Right kidney (tissue), 1 donor: Measurements from ENCODE around the gene ZNF423.
"Not testable (repeated sequence)": the region's sequence is repeated elsewhere in the genome, so short reads cannot be mapped to it uniquely, and the experiment has no call there.

ENCODE experiments used
- DNase-seq: peaks from one replicate; pipeline ENCODE4 v3.0.0-alpha.2; 2016

ZNF423 gene

DNA sequence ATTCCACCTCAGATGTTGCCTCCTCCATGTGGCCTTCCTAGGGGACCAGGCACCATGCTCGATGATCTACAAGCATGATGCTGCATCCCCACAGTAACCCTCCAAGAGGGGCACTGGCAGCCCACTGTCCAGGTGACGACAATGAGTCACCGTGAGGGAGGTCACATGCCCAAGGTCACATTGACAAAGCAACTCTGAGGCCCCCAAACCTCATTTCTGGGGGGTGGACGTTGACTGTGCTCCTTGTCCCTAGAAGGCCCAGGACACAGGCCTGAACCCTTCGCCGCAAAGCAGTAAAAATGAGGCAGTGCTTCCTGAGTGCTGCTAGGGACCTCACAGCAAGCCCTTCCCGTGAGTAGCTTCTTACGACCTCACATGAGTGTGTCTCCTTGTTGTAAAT, 345.8 kb downstream of the ZNF423 start:
- DNase-seq: no peak

DNA sequence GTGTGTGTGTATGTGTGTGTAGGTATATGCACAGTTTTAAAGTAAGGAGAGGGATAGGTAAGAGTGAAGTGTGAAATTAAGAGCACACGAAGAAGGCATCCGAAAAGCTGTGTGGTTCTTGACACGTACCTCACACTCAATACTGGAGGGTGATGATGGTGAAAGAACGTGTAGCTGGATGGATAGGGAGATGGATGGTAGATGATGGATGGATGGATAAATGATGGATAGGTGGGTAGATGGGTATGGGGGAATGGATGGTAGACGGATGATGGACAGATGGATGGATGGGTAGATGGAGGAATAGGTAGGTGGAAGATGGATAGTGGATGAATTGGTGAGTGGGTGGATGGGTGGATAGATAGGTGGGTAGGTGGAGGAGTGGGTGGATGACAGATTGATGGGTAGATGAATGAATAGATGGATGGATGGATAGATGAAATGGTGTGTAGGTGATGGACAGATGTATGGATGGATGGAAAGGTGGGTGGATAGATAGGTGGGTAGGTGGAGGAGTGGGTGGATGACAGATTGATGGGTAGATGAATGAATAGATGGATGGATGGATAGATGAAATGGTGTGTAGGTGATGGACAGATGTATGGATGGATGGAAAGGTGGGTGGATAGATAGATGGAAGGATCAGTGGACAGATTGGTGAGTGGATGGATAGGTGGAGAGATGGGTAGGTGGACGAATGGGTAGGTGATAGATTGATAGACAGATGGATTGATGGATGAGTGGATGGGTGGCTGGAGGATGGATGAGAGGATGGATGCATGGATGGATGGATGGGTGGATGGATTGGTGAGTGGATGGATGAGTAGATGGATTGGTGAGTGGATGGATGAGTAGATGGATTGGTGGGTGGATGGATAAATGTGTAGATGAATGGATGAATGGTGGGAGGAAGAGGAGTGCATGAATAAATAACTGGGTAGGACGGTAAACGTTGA, 349.6 kb downstream of the ZNF423 start:
- not testable (repeated sequence) for DNase-seq

DNA sequence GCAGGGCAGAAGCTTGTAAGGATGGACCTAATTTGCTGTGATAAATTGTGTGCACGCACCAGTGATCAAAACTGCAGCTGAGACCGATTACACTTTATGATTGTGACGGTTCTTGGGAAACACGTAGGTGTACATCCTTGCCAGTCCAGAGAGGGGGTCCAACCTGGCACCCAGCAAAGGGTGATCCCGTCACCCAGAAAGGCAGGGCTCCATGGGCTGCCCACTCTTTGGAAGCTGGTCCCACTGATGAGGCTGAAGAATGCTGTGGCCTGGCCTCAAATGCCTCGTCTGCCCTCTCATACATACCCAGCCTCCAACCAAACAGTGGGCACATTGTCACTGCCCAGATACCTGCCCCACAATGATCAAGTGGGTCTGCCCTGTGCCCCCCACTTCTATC, 350.4 kb downstream of the ZNF423 start:
- no peak for DNase-seq

DNA sequence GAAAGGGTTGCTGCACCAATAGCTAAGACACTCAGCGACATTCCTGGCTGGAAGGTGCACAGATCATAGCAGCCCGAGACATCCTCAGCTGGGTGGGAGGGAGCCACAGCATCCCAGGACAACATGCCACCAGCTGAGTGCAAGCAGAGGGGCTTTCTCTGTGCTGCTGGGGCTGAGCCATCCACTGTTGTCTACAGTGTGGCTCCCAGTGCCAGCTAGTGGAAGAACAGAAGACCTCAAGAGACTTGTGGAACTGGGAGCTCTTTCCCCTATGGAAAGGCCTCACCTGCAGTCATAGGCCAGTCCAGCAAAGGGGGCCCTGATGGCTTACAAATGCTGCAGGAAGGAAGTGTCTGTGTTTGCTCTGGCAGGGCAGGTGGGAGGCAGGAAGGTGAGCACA, 351.3 kb downstream of the ZNF423 start:
- DNase-seq: no peak

DNA sequence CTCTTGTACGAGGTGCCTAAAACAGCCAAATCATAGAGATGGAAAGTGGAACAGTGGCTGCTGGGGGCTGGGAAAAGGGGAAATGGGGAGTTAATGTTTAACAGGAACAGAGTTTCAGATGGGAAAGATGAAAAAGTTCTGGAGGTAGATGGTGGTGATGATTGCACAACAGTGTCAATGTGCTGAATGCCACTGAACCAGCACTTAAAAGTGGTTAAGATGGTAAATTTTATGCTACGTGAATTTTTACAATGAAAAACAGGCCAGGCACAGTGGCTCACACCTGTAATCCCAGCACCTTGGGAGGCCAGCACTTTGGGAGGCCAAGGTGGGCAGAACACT, 351.9 kb downstream of the ZNF423 start:
- no peak for DNase-seq

DNA sequence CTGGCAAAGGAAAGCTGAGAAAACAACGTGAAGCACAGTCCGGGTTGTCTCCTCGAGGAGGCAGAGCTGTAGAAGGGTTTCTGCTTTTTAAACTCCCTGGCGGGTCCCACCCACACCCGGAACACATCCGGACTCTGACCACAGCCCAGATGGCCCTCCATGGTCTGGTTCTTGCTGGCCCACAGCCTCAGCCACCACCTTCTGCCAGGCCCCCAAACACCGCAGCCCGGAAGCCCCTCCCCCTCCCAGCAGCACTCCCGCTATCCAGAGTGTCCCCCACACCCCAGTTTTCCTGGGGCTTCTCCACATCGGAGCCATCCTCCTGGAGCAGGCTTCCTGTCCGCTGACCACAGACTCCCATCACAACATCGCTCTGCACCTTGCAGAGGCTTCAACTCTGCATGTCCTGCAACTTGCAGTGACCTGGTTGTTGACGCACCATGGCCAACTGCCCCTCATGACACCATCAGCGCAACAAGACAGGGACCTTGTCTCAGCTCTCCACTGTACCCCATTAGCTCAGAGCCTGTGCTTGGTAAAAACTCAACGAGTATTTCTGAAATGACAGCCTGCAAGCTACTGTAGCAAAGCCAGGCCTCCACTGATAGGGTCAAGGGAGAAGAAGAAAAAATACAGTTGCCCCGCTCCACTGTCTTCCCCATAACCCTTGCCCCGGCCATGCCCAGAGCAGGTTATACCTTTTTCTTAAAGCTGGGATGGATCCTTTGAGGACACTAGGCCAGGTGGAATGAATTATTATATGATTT, 352.5 kb downstream of the ZNF423 start:
- no peak for DNase-seq

DNA sequence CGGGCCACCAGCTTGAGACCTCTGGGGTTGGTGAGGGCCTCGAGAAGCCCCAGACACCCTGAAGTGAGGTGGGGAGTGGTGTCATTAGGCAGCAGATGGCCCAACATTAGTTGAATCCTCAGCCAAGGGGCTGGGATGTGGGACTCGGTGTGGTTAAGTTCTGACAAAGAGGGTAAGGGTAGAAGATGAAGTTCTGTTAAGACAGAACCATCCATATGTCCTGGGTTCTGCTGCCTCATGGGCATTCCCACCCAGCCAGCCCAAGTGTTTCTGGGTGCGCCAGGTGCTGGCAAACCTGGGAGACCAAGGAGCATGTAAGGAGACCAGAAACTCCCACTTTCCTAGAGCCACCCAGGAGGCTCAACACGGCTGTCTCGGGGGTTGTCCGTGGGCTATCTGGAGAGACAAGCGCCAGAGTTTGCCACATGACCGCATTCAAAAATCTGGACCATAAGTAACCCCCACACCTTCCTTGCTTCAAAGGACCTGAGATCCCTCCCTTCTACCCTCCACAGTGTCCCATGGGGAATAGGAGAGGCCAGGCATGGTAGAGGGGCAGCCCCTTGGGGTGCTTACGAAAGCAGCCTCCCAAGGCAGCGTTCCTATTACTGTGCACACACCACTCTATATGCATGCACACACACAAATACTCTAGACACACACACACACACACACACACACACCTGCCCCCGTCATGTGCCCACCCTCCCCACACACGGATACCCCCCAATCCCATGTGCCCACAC, 353.6 kb downstream of the ZNF423 start:
- no peak for DNase-seq

DNA sequence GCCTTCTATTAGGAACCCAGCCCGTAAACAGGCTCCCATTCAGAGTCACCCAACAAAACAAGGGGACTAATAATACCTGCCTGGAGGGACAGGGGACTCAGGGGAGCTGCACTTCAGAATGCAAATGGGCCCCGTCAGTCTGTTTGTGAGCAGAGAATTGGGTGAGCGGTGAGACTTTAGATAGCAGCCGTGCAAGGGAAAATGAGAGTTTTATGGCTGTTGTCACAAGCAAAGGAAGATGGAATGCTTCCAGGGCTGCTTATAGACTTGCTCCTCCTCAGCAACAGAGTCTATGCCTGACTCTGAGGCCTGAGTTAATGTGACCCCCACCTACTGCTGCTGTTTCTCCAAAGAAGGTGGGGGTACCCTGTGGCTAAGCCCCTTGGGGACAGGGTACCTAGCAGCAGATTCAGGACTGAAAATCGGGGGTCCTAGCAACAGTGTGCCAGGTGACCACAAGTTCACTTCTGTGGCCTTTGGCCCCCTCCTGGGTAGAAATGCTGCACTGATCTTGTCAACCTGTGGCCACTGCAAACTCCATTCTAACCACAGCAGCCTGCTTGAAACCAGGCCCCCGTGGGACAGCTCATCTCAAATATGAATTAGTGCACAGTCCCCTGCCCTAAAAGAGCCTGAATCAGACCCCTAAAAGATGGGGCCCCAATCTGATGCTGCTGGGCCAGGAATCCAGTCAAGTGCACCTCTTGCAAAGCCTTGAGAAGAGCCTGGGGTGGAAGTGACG, 355.9 kb downstream of the ZNF423 start:
- DNase-seq: no peak

DNA sequence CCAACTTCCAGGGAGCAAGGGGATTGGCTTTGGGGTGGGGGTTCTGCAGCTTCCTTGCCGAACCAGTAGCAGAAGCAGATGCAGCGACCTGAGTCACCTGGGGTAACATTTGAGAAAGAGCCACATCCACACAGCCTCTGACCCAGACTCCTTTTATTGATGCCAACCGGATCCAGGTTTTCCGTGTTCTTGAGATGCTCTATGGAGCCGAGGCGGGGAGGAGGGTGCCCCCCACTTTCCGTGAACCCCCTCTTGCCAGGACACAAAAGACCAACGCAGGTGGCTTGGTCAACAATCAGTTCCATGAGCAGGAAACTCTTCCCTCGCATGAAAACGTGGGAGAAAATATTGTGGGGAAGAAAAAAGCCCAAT, 356.5 kb downstream of the ZNF423 start:
- DNase-seq: no peak

DNA sequence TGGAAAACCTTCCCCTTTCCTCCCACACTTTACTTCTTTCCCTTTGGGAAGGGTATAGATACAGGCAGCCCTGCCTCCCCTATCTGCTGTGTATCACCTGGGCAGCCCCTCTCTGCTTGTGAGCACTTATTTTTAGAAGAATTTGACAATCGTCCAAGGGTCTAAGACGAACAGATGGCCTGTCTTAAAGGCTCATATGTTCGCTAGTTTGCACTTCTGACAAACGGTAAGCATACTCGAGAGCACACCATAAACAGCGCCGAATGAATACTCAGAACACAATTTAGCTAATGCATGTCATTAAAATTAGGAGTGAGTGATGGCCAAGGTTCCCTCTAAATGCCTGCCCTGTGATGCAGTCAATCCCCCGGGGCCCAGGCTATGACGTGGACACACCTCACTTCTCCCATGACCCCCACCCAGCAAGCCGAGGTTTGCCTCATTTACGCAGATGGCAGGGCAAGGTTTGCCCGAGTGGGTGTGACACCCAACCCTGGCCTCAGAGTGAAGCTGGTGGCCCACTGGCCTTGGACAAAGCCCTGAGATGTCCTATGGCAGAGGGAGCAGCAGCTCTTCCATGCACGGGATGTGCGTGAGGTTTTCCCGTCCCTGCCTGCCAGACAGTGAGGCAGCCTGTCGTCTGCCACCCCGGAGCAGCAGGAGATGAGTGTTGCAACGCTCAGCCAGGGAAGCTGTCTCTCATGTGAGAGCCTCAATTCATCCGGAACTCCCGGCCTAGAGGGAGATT, 357.1 kb downstream of the ZNF423 start:
- no peak for DNase-seq

DNA sequence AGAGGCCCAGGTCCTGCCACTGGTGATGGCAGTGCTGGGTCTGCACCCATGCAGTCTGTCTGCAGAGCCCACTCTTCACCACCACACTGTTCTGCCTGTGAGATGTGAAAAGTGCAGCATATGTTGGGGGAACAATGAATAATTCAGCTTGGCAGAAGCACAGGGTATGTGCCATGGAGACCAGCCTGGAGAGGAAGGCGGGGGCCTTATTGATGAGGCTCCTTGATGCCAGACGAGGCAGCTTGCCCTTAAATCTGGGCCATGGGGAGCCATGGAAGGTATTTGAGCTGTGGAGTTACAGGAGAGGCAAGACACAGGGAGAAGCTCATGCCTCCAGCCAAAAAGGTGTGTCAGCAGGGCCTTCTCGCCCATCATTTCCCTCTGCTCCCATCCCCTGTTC, 357.6 kb downstream of the ZNF423 start:
- no peak for DNase-seq

DNA sequence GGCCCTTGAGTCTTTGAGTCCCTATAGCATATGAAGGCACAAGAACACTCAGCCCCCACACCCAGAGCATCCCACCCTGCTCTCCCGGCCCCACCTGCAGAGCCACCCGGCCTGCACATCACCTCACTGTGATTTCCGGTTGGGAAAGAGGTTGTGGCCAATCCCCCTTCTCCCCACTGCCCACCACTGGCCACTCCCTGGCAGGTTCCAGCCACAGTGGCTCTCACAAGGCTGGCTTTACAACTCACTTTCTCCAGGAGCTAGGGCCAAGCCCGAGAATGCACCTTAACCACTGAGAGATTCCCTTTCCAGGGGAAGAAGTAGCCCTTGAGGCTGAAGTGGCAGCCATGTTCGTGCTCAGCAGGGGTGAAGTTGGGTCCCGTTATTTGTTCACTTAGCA, 358.4 kb downstream of the ZNF423 start:
- DNase-seq: no peak

DNA sequence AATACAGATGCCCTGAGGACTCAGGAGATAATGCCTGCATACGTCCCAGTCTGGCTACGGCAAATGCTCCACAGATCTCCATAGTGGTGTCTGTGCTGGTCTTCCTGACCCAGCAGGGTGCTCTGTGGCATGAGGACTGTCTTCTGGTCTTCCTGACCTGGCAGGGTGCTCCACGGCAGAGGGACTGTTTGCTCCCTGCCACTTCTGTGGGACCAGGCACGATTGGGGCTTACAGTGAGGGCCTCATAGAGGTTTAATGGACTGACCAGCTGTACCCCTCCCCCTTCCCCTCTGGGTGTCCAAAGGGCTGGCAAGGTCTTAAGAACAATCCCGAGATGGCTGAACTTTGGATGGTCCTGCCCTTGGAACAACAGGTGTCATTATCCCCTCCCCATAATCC, 359.3 kb downstream of the ZNF423 start:
- DNase-seq: no peak

DNA sequence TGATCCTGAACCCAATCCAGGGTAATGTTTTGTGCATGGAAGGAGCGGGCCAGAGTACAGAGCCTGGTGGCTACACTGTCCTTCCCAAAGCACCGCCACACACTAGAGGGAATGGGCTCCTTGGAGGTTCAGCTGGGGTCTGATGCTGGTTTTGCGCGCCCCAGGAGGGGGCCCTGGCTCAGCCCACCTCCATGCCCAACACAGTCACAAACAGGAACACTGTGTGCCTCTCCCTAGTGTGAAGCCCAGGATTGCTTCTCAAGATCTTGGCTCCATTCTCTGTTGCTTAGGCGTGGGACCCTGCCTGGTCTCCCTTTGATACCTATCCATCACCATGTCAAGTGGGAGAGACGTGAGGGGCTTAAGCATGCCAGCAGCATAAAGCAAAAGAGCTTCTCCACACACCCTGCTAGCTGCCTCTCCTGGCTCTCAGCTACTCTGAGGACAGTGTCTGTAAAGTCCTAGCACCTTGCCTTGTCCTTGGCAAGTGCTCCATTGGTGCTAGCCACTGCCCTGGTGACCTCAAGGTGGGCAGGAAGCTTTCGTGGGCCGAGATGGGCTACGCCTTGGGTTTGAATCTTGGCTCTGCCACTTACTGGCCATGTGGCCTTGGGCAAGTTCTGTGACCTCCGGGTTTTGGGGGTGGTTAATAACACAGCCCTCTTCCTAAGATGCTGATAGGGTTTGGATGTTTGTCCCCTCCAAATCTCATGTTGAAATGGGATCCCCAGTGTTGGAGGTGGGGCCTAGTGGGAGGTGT, 360.1 kb downstream of the ZNF423 start:
- DNase-seq: no peak

DNA sequence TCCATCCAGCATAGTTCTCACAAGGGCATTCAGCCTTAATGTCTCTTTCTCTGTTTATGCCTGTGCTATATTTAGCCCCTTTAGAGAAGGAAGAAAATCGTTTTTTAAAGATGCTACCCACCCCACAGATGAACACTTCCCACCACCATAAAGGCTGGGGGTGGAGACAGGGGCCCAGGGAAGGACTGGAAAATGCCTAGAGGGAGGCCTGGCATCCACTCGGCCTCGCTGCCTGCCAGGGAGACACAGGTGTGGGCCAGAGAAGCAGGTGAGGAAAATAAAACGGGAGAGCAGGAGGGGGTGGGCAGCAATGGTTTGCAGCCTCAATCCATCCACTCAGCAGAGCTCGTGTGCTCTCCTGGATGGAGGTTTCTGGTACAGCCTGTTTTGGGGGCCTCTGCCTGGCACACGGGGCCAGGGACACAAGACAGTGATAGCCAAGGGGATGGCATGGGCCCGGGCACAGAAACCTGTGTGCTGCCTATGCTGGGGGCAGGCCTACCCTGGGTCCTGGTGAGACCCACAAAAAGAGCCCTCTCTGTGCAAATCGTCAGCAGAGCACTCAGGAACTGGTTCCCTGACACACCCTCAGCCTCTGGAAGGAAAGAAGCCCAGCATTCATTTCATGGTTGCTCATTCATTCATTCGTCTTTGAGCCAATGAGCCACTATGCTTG, 360.9 kb downstream of the ZNF423 start:
- no peak for DNase-seq

DNA sequence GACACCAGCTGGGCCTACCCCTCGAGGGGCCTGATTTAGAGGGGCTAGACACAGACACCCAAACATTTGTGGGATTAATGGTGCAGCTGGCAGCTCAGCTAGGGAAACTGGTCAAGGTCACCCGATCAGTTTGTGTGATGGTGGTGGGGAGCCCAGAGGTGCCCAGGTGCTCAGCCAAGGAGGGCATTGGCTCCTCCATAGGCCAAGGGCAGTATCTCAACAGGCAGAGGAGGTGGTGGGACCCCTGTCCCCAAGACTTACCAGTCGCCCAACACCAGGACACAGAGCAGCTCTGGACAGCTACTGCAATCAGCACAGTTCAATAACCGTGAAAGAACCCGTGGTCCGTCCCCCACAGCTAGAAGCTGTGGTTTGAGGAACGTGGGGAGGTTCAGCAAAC, 361.4 kb downstream of the ZNF423 start:
- DNase-seq: no peak

DNA sequence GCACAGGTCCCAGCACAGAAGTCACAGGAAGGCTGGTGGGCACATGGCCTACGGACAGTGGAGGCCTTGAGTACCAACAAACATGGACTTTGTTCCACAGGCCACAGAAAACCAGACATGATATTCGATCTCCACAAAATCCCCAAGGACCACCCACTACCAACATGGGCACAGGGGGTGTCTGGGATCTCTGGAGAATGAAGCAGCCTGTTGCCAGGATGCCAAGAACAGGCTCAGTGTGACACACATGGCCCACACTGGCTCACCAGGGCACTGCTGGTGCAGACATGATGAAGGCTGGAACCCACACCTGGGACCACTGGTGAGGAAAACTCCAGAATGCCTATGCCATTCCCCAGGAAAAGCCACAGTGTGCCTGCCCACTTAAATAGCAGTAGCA, 362.1 kb downstream of the ZNF423 start:
- DNase-seq: no peak

DNA sequence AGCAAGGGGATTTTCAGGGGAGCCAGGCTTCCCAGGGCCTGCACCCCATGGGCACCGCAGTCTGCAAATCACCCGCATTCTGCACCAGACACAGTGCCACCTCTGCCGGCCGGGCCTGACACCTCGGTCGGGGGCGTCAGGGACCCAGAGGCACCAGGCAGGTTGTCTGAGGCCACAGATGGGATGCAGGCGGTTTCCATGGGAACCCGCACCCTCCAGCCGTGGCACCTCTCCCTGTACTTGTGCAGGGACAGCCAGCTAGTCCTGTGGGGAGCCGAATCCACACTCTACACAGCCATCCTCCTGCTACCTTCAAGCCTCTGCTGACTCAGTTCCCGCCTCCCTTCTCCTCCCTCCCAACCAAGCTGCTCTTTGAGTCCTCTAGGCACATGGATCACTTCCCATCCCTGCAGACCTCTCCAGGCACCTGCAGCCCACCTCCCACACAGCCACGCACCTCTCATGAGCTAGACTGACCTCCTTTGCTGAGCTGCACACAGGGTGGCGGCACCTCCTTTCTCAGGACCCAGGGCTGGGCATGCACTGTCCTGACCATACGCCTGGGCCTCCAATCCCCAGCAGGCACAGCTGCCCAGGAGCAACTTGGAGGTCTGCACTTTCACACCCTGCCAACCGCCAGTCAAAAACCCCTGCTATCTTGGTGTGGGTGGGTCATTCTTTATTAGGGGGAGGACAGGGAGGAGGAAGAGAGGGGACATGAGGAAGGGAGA, 362.9 kb downstream of the ZNF423 start:
- DNase-seq: no peak
